ENCODE results near the gene GAL3ST2. TPM values are rescaled to one million over a fixed set of nuclear protein-coding genes. Genes with fewer than 3 reads are reported as not detected.

GAL3ST2 gene
- total RNA-seq, 4 donors from 2014 or later: 2.7 TPM; not detected in 3

DNA sequence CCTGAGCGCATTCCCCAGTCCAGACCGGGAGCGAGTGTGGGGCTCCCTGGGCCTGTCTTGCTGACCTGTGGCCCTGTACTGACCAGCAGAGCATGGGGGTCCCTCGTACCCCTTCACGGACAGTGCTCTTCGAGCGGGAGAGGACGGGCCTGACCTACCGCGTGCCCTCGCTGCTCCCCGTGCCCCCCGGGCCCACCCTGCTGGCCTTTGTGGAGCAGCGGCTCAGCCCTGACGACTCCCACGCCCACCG lies 37.7 kb downstream of the GAL3ST2 start:
- no peak overlapping the region for H3K27ac ChIP-seq (replicated peaks in 1 of 4)
- no peak for DNase-seq (ENCODE audit: extremely low spot score)
- peaks cover 0 to 20% (median 0%) of the 10 kb centered on the region in 4 donors for H3K4me1 ChIP-seq
- no peak for TF ChIP-seq EP300 (IDR thresholded peaks at IDR 0.05)
- no peak for TF ChIP-seq POLR2A (IDR thresholded peaks at IDR 0.05; ENCODE audit: low read depth)
- no peak for TF ChIP-seq POLR2AphosphoS5 (IDR thresholded peaks at IDR 0.05)
- TF ChIP-seq, protein P1, sequence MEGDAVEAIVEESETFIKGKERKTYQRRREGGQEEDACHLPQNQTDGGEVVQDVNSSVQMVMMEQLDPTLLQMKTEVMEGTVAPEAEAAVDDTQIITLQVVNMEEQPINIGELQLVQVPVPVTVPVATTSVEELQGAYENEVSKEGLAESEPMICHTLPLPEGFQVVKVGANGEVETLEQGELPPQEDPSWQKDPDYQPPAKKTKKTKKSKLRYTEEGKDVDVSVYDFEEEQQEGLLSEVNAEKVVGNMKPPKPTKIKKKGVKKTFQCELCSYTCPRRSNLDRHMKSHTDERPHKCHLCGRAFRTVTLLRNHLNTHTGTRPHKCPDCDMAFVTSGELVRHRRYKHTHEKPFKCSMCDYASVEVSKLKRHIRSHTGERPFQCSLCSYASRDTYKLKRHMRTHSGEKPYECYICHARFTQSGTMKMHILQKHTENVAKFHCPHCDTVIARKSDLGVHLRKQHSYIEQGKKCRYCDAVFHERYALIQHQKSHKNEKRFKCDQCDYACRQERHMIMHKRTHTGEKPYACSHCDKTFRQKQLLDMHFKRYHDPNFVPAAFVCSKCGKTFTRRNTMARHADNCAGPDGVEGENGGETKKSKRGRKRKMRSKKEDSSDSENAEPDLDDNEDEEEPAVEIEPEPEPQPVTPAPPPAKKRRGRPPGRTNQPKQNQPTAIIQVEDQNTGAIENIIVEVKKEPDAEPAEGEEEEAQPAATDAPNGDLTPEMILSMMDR (IDR thresholded peaks at IDR 0.05): no peak
- peaks cover 0 to 60% (median 0%) of the 10 kb centered on the region in 4 donors for H3K27me3 ChIP-seq
- intact Hi-C loops (cut with DNase I): no loop called here
- 89% methylated on average over 3 of the region's 17 CpGs for WGBS
- H3K4me3 ChIP-seq: no peak overlapping the region
- H3K36me3 ChIP-seq: no peaks in the 10 kb centered on the region
- no peaks in the 10 kb centered on the region for H3K9me3 ChIP-seq

DNA sequence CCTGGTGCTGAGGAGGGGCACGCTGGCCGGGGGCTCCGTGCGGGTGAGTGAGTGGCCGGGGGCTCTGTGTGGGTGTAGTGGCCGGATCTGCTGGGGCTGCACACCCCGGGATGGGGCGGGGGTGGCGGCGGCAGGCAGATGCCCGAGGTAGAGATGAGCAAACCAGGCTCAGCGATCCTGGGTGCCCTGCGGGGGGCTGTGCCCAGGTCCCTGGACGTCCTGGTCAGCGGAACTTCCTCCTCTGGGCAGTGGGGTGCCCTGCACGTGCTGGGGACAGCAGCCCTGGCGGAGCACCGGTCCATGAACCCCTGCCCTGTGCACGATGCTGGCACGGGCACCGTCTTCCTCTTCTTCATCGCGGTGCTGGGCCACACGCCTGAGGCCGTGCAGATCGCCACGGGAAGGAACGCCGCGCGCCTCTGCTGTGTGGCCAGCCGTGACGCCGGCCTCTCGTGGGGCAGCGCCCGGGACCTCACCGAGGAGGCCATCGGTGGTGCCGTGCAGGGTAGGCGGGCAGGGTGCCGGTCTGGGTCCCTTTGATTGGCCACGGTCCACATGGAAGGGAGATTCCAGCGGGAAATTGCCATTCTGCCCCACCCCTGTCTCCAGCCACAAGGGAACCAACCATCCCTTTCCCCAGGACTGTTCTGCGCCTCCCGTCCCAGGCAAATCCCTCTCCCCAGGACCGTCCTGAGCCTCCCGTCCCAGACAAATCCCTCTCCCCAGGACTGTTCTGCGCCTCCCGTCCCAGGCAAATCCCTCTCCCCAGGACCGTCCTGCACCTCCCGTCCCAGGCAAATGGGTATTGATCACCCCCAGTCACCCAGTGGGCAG lies 38.2 kb downstream of the GAL3ST2 start:
- Histone ChIP-seq H3K36me3 (no peaks in the 10 kb centered on the region), H3K9me3 (no peaks in the 10 kb centered on the region), H3K4me1 (peaks cover 0 to 19% (median 0%) of the 10 kb centered on the region in 4 donors), H3K27me3 (peaks cover 0 to 60% (median 0%) of the 10 kb centered on the region in 4 donors), H3K4me3 (no peak overlapping the region), H3K27ac (replicated peaks in 1 of 4) (no peak overlapping the region)
- no peak for DNase-seq (ENCODE audit: extremely low spot score)
- WGBS: 92% methylated on average over 31 of the region's 52 CpGs
- intact Hi-C loops (cut with DNase I): no loop called here
- no peak for TF ChIP-seq EP300 (IDR thresholded peaks at IDR 0.05)
- TF ChIP-seq POLR2AphosphoS5 (IDR thresholded peaks at IDR 0.05): no peak
- TF ChIP-seq POLR2A (IDR thresholded peaks at IDR 0.05; ENCODE audit: low read depth): no peak
- TF ChIP-seq, protein P1 (IDR thresholded peaks at IDR 0.05): no peak

DNA sequence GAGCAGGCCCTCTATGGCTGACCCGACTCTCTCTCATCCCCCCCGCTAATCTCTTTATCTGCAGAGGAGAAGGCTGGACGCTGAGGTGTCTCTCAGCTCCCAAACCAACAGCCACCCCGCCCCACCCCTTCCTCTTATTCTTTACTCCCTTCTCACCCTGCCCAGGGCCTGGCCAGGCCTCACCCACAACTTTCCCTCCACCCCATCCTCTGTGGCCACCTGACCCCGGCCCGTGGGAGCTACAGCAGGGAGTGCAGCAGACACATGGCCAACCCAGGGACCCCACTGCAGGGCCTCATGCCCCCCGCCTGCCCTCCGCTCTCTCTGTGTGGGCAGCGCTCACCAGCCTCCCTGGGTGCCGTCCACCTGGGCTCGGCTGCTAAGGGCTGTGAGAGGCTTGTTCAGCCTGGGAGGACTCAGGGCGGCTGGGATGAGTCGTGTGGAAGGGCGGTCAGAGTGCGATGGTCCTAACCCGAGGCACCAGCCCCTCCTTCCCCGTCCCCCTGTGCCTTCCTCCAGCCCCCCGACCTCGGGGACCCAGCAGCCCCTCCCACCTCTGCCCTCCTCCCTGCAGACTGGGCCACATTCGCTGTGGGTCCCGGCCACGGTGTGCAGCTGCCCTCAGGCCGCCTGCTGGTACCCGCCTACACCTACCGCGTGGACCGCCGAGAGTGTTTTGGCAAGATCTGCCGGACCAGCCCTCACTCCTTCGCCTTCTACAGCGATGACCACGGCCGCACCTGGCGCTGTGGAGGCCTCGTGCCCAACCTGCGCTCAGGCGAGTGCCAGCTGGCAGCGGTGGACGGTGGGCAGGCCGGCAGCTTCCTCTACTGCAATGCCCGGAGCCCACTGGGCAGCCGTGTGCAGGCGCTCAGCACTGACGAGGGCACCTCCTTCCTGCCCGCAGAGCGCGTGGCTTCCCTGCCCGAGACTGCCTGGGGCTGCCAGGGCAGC lies 39.1 kb downstream of the GAL3ST2 start:
- WGBS: 85% methylated on average over 8 of the region's 48 CpGs
- intact Hi-C loops (cut with DNase I): no loop called here
- peaks cover 0 to 68% (median 0%) of the 10 kb centered on the region in 4 donors for H3K27me3 ChIP-seq
- TF ChIP-seq, protein P1 (IDR thresholded peaks at IDR 0.05): no peak
- no peak for TF ChIP-seq EP300 (IDR thresholded peaks at IDR 0.05)
- TF ChIP-seq POLR2A (IDR thresholded peaks at IDR 0.05; ENCODE audit: low read depth): no peak
- TF ChIP-seq POLR2AphosphoS5 (IDR thresholded peaks at IDR 0.05): no peak
- H3K36me3 ChIP-seq: no peaks in the 10 kb centered on the region
- no peaks in the 10 kb centered on the region for H3K9me3 ChIP-seq
- H3K4me1 ChIP-seq: peaks cover 0 to 13% (median 0%) of the 10 kb centered on the region in 4 donors
- no peak overlapping the region for H3K27ac ChIP-seq (replicated peaks in 1 of 4)
- no peak overlapping the region for H3K4me3 ChIP-seq
- no peak for DNase-seq (ENCODE audit: extremely low spot score)

DNA sequence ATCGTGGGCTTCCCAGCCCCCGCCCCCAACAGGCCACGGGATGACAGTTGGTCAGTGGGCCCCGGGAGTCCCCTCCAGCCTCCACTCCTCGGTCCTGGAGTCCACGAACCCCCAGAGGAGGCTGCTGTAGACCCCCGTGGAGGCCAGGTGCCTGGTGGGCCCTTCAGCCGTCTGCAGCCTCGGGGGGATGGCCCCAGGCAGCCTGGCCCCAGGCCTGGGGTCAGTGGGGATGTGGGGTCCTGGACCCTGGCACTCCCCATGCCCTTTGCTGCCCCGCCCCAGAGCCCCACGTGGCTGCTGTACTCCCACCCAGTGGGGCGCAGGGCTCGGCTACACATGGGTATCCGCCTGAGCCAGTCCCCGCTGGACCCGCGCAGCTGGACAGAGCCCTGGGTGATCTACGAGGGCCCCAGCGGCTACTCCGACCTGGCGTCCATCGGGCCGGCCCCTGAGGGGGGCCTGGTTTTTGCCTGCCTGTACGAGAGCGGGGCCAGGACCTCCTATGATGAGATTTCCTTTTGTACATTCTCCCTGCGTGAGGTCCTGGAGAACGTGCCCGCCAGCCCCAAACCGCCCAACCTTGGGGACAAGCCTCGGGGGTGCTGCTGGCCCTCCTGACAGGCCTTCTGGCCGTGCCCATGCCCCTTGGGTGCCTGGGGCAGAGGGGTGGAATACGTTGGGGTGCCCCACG lies 40.0 kb downstream of the GAL3ST2 start:
- intact Hi-C loops (cut with DNase I): no loop called here
- Histone ChIP-seq H3K36me3 (no peaks in the 10 kb centered on the region), H3K27ac (replicated peaks in 1 of 4) (no peak overlapping the region), H3K4me1 (peaks cover 0 to 7% (median 0%) of the 10 kb centered on the region in 4 donors), H3K27me3 (peaks cover 0 to 74% (median 0%) of the 10 kb centered on the region in 4 donors), H3K9me3 (no peaks in the 10 kb centered on the region), H3K4me3 (no peak overlapping the region)
- 76% methylated on average over 18 of the region's 33 CpGs for WGBS
- no peak for DNase-seq (ENCODE audit: extremely low spot score)
- TF ChIP-seq POLR2AphosphoS5 (IDR thresholded peaks at IDR 0.05): no peak
- TF ChIP-seq EP300 (IDR thresholded peaks at IDR 0.05): no peak
- TF ChIP-seq, protein P1 (IDR thresholded peaks at IDR 0.05): no peak
- TF ChIP-seq POLR2A (IDR thresholded peaks at IDR 0.05; ENCODE audit: low read depth): no peak
